Kidney tubule cell (primary cell): Measurements from ENCODE around the gene ZNF180.
"Not testable (repeated sequence)": the region's sequence is repeated elsewhere in the genome, so short reads cannot be mapped to it uniquely, and the experiment has no call there.

Source experiments
- DNase-seq: peaks from one replicate; pipeline ENCODE4 v3.0.0-alpha.2; 2018; ENCODE audit warnings: low spot score

Gene ZNF180

GRCh38 chr19:44496711-44497110 lies 3.6 kb downstream of the ZNF180 start:
- no peak for DNase-seq

GRCh38 chr19:44476559-44477408 lies 23.5 kb downstream of the ZNF180 start:
- peak; percentile 26 for DNase-seq

GRCh38 chr19:44468730-44469129 lies 31.6 kb downstream of the ZNF180 start:
- DNase-seq = not testable (repeated sequence)

GRCh38 chr19:44462600-44463286 lies 37.6 kb downstream of the ZNF180 start:
- not testable (repeated sequence) for DNase-seq

GRCh38 chr19:44456016-44456415 lies 44.3 kb downstream of the ZNF180 start:
- DNase-seq = not testable (repeated sequence)

- DNase-seq = no peak
Observed at GRCh38 chr19:44455100-44455499, 45.2 kb downstream of the ZNF180 start.

- DNase-seq = no peak
Observed at GRCh38 chr19:44452367-44452766, 48.0 kb downstream of the ZNF180 start.

GRCh38 chr19:44451687-44452086 lies 48.6 kb downstream of the ZNF180 start:
- no peak for DNase-seq

- DNase-seq = peak; percentile 89
Observed at GRCh38 chr19:44447916-44448674, 52.2 kb downstream of the ZNF180 start, which contains the start of gene ZNF229. Gene ZNF229, minus strand, starts transcription at chr19:44448472. Its CDS starts 5,625 bp downstream, at chr19:44442847.

- DNase-seq = no peak
Observed at GRCh38 chr19:44438441-44438840, 61.9 kb downstream of the ZNF180 start.

GRCh38 chr19:44435441-44435840 lies 64.9 kb downstream of the ZNF180 start:
- DNase-seq = no peak

GRCh38 chr19:44430956-44431355 lies 69.4 kb downstream of the ZNF180 start:
- DNase-seq = peak; percentile 65
